GM21447 (cell line): Measurements from ENCODE around the gene POTEB.
"Not testable (repeated sequence)": the region's sequence is repeated elsewhere in the genome, so short reads cannot be mapped to it uniquely, and the experiment has no call there.

Experiments used
- ATAC-seq: cut with Tn5 transposase; IDR thresholded peaks from one replicate; pipeline ENCODE4 v1.9.1; 2021; ENCODE audit not compliant: unreplicated experiment

Gene POTEB

GRCh38 chr15:21877635-21878034, at the start of gene POTEB:
TSS of gene POTEB (minus strand) at chr15:21877735. CDS start at chr15:21877246, 489 bp downstream.
- ATAC-seq, result not testable (repeated sequence)

- ATAC-seq, result not testable (repeated sequence)
Measured at GRCh38 chr15:21890955-21891354, 13.4 kb upstream of the POTEB start.

- ATAC-seq, result not testable (repeated sequence)
Measured at GRCh38 chr15:21889542-21889941, 12.0 kb upstream of the POTEB start.

GRCh38 chr15:21838831-21839230, 38.7 kb downstream of the POTEB start:
- not testable (repeated sequence) for ATAC-seq
